A673 (cell line): Measurements from ENCODE around the gene P4HA2. TPM values are rescaled to one million over a fixed set of nuclear protein-coding genes. Genes with fewer than 3 reads are reported as not detected.

Experiments used
- BruUV-seq: library from RNA; stranded (reverse); fragments of 400-500 nt; replicated peaks from 2 replicates; lab custom pipeline; 2021; lab: Mats Ljungman, UMichigan
- CTCF ChIA-PET: fragments of 300-600 bp; sonication (Branson Sonifier 250); formaldehyde crosslinking; loops from one replicate; lab custom pipeline; 2022; ENCODE audit warnings: antibody characterized with exemption; lab: Charles Lee
- POLR2A ChIA-PET: fragments of 300-600 bp; sonication (Branson Sonifier 250); formaldehyde crosslinking; loops from one replicate; lab custom pipeline; 2022; ENCODE audit warnings: antibody characterized with exemption; ENCODE audit not compliant: low non-redundant PET; lab: Charles Lee
- DNase-seq: peaks from one replicate; pipeline ENCODE4 v3.0.0-alpha.2; 2015; ENCODE audit warnings: low spot score
- H3K27ac ChIP-seq: fragments of 200-600 bp; sonication (generic); 2 replicates; pipeline ENCODE4 v1.5.1; 2016; ENCODE audit warnings: mixed run types, low read depth, mild to moderate bottlenecking, mixed read lengths, antibody characterized with exemption, low read length; ENCODE audit not compliant: poor library complexity, severe bottlenecking
- H3K27me3 ChIP-seq: fragments of 200-600 bp; sonication (generic); replicated peaks from 2 replicates; pipeline ENCODE4 v1.6.1; 2017; ENCODE audit warnings: mixed run types, low read depth, mild to moderate bottlenecking, mixed read lengths, antibody characterized with exemption, low read length; ENCODE audit not compliant: insufficient read depth, poor library complexity
- H3K36me3 ChIP-seq: fragments of 200-600 bp; sonication (generic); 2 replicates; pipeline ENCODE4 v1.6.1; 2016; ENCODE audit warnings: mixed run types, mild to moderate bottlenecking, mixed read lengths, antibody characterized with exemption, low read length; ENCODE audit not compliant: insufficient read depth, poor library complexity, severe bottlenecking
- H3K4me1 ChIP-seq: fragments of 200-600 bp; sonication (generic); 2 replicates; pipeline ENCODE4 v1.6.1; 2017; ENCODE audit warnings: mixed run types, mild to moderate bottlenecking, mixed read lengths, antibody characterized with exemption, low read length; ENCODE audit not compliant: insufficient read depth, poor library complexity, severe bottlenecking
- H3K4me3 ChIP-seq: fragments of 200-600 bp; sonication (generic); 2 replicates; pipeline ENCODE4 v1.5.1; 2016; ENCODE audit warnings: low read depth, mixed run types, mild to moderate bottlenecking, mixed read lengths, low read length; ENCODE audit not compliant: poor library complexity, severe bottlenecking
- H3K9me3 ChIP-seq: fragments of 200-600 bp; sonication (generic); 2 replicates; pipeline ENCODE4 v1.6.1; 2016; ENCODE audit warnings: mixed run types, low read depth, mild to moderate bottlenecking, mixed read lengths, antibody characterized with exemption, low read length; ENCODE audit not compliant: poor library complexity, severe bottlenecking
- CTCF ChIP-seq: fragments of 300-800, 200-600 bp; sonication (generic); conservative IDR thresholded peaks from 2 replicates; pipeline ENCODE4 v1.5.1; 2017; ENCODE audit warnings: low read depth, mild to moderate bottlenecking, antibody characterized with exemption, low read length, moderate library complexity, mixed read lengths
- EZH2 ChIP-seq: fragments of 200-600 bp; sonication (generic); IDR thresholded peaks from 2 replicates; pipeline ENCODE4 v1.6.1; 2017; ENCODE audit warnings: borderline replicate concordance, low read depth, mild to moderate bottlenecking, mixed read lengths, antibody characterized with exemption, low read length; ENCODE audit not compliant: poor library complexity, severe bottlenecking
- intact Hi-C: fragments of 100-400 bp; cut with micrococcal nuclease; formaldehyde crosslinking; loops from one replicate; pipeline ENCODE4 v1.10.0; 2022; ENCODE audit not compliant: unreplicated experiment
- total RNA-seq: library from RNA; stranded (reverse); gene quantifications from 2 replicates; pipeline ENCODE4 v1.2.3, GENCODE V29; 2021

Gene P4HA2
- total RNA-seq, 1 experiment from 2014 or later, result 2.8 TPM

DNA sequence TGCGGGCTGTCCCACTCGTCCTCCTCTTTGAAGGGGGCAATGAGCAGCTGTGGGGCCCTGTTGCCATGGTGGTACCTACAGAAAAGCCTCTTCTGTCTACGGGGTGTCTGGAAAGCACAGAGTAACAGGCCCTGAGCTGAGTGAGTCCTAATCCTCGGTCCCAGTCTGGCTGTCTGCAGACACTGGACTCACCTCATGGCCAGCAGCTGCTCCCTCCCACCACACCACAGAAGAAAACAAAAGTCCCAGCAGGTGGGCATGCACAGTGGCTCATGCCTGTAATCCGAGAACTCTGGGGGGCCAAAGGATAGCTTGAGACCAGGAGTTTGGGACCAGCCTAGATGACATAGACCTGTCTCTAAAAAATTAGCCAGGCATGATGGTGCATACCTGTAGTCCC, 19.9 kb downstream of the P4HA2 start:
- no peaks in the 10 kb centered on the region for H3K9me3 ChIP-seq
- ChIA-PET POLR2A (no interaction called here), CTCF (no interaction called here)
- H3K27ac ChIP-seq, result no peak overlapping the region
- H3K4me1 ChIP-seq, result no peaks in the 10 kb centered on the region
- BruUV-seq, result no TSS peak
- no peaks in the 10 kb centered on the region for H3K36me3 ChIP-seq
- DNase-seq, result no peak
- intact Hi-C loops, result no loop called here
- H3K27me3 ChIP-seq, result no peaks in the 10 kb centered on the region
- TF ChIP-seq CTCF (no peak), EZH2 (no peak)
- no peak overlapping the region for H3K4me3 ChIP-seq

GRCh38 chr5:132206782-132207181, 20.9 kb downstream of the P4HA2 start:
- BruUV-seq, result no TSS peak
- H3K36me3 ChIP-seq, result no peaks in the 10 kb centered on the region
- H3K27ac ChIP-seq, result no peak overlapping the region
- ChIA-PET CTCF (no interaction called here), POLR2A (no interaction called here)
- no peaks in the 10 kb centered on the region for H3K27me3 ChIP-seq
- intact Hi-C loops, result no loop called here
- DNase-seq, result no peak
- no peaks in the 10 kb centered on the region for H3K4me1 ChIP-seq
- no peak for TF ChIP-seq EZH2
- H3K4me3 ChIP-seq, result no peak overlapping the region
- H3K9me3 ChIP-seq, result no peaks in the 10 kb centered on the region

GRCh38 chr5:132205385-132206125, 22.1 kb downstream of the P4HA2 start:
- BruUV-seq, result no TSS peak
- no peak overlapping the region for H3K27ac ChIP-seq
- H3K4me3 ChIP-seq, result no peak overlapping the region
- intact Hi-C loops, result no loop called here
- H3K27me3 ChIP-seq, result no peaks in the 10 kb centered on the region
- ChIA-PET CTCF (no interaction called here), POLR2A (no interaction called here)
- H3K36me3 ChIP-seq, result no peaks in the 10 kb centered on the region
- DNase-seq, result no peak
- no peaks in the 10 kb centered on the region for H3K4me1 ChIP-seq
- no peaks in the 10 kb centered on the region for H3K9me3 ChIP-seq
- TF ChIP-seq EZH2, result no peak
- TF ChIP-seq CTCF, result no peak
